ENCODE results near the gene SLC35F6. TPM values are rescaled to one million over a fixed set of nuclear protein-coding genes. Genes with fewer than 3 reads are reported as not detected.

Gene SLC35F6
- total and polyA plus RNA-seq, 2 experiments from 2014 or later = 37.1 to 46.9 TPM

GRCh38 chr2:26722328-26722727, 41.8 kb upstream of the SLC35F6 start:
- no peak overlapping the region for H3K9ac ChIP-seq
- in situ Hi-C loops (cut with MboI) = no loop called here
- TF ChIP-seq EZH2phosphoT487 (IDR thresholded peaks at IDR 0.05; ENCODE audit: insufficient read depth, low read depth) = no peak
- DNase-seq = no peak
- H3K27me3 ChIP-seq (replicated peaks; ENCODE audit: insufficient read depth) = no peaks in the 10 kb centered on the region
- H3K9me3 ChIP-seq (ENCODE audit: low read depth) = no peaks in the 10 kb centered on the region
- H3K9me2 ChIP-seq (ENCODE audit: insufficient read depth) = no peaks in the 10 kb centered on the region
- H2AFZ ChIP-seq = no peak overlapping the region
- no peaks in the 10 kb centered on the region for H3K79me2 ChIP-seq (ENCODE audit: insufficient read depth)
- no peak overlapping the region for H3K27ac ChIP-seq
- H3K36me3 ChIP-seq (ENCODE audit: low read depth) = no peaks in the 10 kb centered on the region
- H3F3A ChIP-seq (ENCODE audit: insufficient read depth) = peaks cover 15% of the 10 kb centered on the region; the same call in 1 of the 2 replicates
- no peak overlapping the region for H3K4me2 ChIP-seq (ENCODE audit: unreplicated experiment)
- no peak overlapping the region for H3K4me3 ChIP-seq
- H3K4me1 ChIP-seq (ENCODE audit: insufficient read depth) = peaks cover 29% of the 10 kb centered on the region
- WGBS, 2 experiments (ENCODE audit: low coverage in 1 of 2, low lambda C conversion rate in 2 of 2, missing lambda C conversion rate in 2 of 2) = 89 to 100% methylated on average over 1 of the region's 1 CpG
- no peaks in the 10 kb centered on the region for H4K20me1 ChIP-seq (ENCODE audit: insufficient read depth)

DNA sequence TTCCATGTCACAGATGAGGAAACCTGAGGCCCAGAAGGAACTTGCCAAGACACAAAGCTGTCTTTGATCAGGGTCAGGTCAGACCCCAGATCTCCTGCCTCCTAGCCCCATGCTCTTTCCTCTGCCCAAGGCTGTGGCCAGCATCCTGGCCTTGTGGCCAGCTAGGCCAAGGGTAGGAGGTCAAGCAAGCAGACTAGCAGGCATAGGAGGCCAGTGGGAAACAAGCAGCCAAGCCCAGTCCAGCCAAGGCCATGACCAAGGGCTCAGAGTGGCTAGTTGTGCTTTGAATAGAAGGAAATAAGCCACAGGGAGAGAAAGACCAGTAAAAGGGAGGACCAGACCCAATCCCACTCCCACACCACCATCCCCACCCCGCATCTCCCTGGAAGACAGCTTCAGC, 41.2 kb upstream of the SLC35F6 start:
- H3K9ac ChIP-seq = no peak overlapping the region
- H3F3A ChIP-seq (ENCODE audit: insufficient read depth) = peaks cover 15% of the 10 kb centered on the region; the same call in 1 of the 2 replicates
- H4K20me1 ChIP-seq (ENCODE audit: insufficient read depth) = no peaks in the 10 kb centered on the region
- H3K9me3 ChIP-seq (ENCODE audit: low read depth) = no peaks in the 10 kb centered on the region
- H2AFZ ChIP-seq = no peak overlapping the region
- DNase-seq = no peak
- no peak overlapping the region for H3K4me2 ChIP-seq (ENCODE audit: unreplicated experiment)
- H3K36me3 ChIP-seq (ENCODE audit: low read depth) = no peaks in the 10 kb centered on the region
- no peaks in the 10 kb centered on the region for H3K9me2 ChIP-seq (ENCODE audit: insufficient read depth)
- H3K79me2 ChIP-seq (ENCODE audit: insufficient read depth) = no peaks in the 10 kb centered on the region
- H3K27ac ChIP-seq = no peak overlapping the region
- 91 to 96% methylated on average over 1 of the region's 1 CpG for WGBS, 2 experiments (ENCODE audit: low coverage in 1 of 2, low lambda C conversion rate in 2 of 2, missing lambda C conversion rate in 2 of 2)
- in situ Hi-C loops (cut with MboI) = no loop called here
- H3K4me1 ChIP-seq (ENCODE audit: insufficient read depth) = peaks cover 29% of the 10 kb centered on the region
- no peak overlapping the region for H3K4me3 ChIP-seq
- no peaks in the 10 kb centered on the region for H3K27me3 ChIP-seq (replicated peaks; ENCODE audit: insufficient read depth)
- no peak for TF ChIP-seq EZH2 (IDR thresholded peaks at IDR 0.05; ENCODE audit: insufficient read depth, poor library complexity, severe bottlenecking)
- no peak for TF ChIP-seq EZH2phosphoT487 (IDR thresholded peaks at IDR 0.05; ENCODE audit: insufficient read depth, low read depth)

DNA sequence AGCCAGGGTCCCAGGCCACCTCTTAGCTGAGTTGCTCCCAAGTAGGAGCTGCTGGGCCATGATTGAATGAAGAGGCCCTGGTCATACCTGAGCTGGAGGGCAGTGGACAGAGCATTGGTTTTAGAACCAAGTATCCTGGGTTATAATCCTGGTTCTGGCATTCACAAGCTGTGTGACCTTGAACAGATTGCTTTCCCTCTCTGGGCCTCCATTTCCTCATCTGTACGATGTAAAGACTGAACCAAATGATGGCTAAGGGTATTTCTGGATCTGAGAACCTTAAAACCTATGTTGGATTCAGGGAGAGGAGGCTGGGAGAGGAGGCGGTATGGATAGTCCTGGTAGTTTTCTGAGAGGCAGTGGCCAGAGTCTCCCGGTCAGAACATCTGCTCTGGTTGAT, 40.6 kb upstream of the SLC35F6 start:
- TF ChIP-seq EZH2phosphoT487 (IDR thresholded peaks at IDR 0.05; ENCODE audit: insufficient read depth, low read depth) (no peak), EZH2 (IDR thresholded peaks at IDR 0.05; ENCODE audit: insufficient read depth, poor library complexity, severe bottlenecking) (no peak)
- Histone ChIP-seq H3K9me3 (ENCODE audit: low read depth) (no peaks in the 10 kb centered on the region), H2AFZ (no peak overlapping the region), H3K4me2 (ENCODE audit: unreplicated experiment) (peak overlapping the region; percentile 53), H3K4me1 (ENCODE audit: insufficient read depth) (peaks cover 29% of the 10 kb centered on the region), H3K4me3 (no peak overlapping the region), H3K27ac (peak overlapping the region; percentile 80), H3F3A (ENCODE audit: insufficient read depth) (peaks cover 15% of the 10 kb centered on the region; the same call in 1 of the 2 replicates), H3K36me3 (ENCODE audit: low read depth) (no peaks in the 10 kb centered on the region), H3K27me3 (replicated peaks; ENCODE audit: insufficient read depth) (no peaks in the 10 kb centered on the region), H3K79me2 (ENCODE audit: insufficient read depth) (no peaks in the 10 kb centered on the region), H3K9ac (peak overlapping the region; percentile 54), H3K9me2 (ENCODE audit: insufficient read depth) (no peaks in the 10 kb centered on the region), H4K20me1 (ENCODE audit: insufficient read depth) (no peaks in the 10 kb centered on the region)
- DNase-seq = no peak
- WGBS, 2 experiments (ENCODE audit: low coverage in 1 of 2, low lambda C conversion rate in 2 of 2, missing lambda C conversion rate in 2 of 2) = 94 to 99% methylated on average over 3 of the region's 3 CpGs
- in situ Hi-C loops (cut with MboI) = no loop called here

- no peak for TF ChIP-seq EZH2 (IDR thresholded peaks at IDR 0.05; ENCODE audit: insufficient read depth, poor library complexity, severe bottlenecking)
- H2AFZ ChIP-seq = peak overlapping the region; percentile 13; the same call in 1 of the 2 replicates
Observed at GRCh38 chr2:26723991-26724750, 39.9 kb upstream of the SLC35F6 start.

More at GRCh38 chr2:26723991-26724750, 39.9 kb upstream of the SLC35F6 start:
- Histone ChIP-seq H3K9me2 (ENCODE audit: insufficient read depth) (no peaks in the 10 kb centered on the region), H3K79me2 (ENCODE audit: insufficient read depth) (no peaks in the 10 kb centered on the region), H3F3A (ENCODE audit: insufficient read depth) (peaks cover 15% of the 10 kb centered on the region; the same call in 1 of the 2 replicates), H3K27ac (peak overlapping the region; percentile 80), H3K27me3 (replicated peaks; ENCODE audit: insufficient read depth) (no peaks in the 10 kb centered on the region), H3K36me3 (ENCODE audit: low read depth) (no peaks in the 10 kb centered on the region), H3K4me2 (ENCODE audit: unreplicated experiment) (peak overlapping the region; percentile 53), H3K9me3 (ENCODE audit: low read depth) (no peaks in the 10 kb centered on the region), H3K4me1 (ENCODE audit: insufficient read depth) (peaks cover 29% of the 10 kb centered on the region), H4K20me1 (ENCODE audit: insufficient read depth) (no peaks in the 10 kb centered on the region), H3K4me3 (no peak overlapping the region), H3K9ac (peak overlapping the region; percentile 54)
- DNase-seq = peak; percentile 94
- in situ Hi-C loops (cut with MboI) = no loop called here
- WGBS, 2 experiments (ENCODE audit: low coverage in 1 of 2, low lambda C conversion rate in 2 of 2, missing lambda C conversion rate in 2 of 2) = 38 to 39% methylated on average over 14 of the region's 14 CpGs
